CD4-positive, alpha-beta T cell treated with Interleukin-6 for 4 hours (primary cell): ENCODE results near the gene POLR2H.
A peak's percentile ranks its signal among the peaks of the same experiment; 100 is the strongest.
"Not testable (repeated sequence)": the region's sequence is repeated elsewhere in the genome, so short reads cannot be mapped to it uniquely, and the experiment has no call there.

Experiments
- DNase-seq: peaks from one replicate; pipeline ENCODE4 v3.0.0-alpha.2; 2020; ENCODE audit warnings: mixed read lengths

Gene POLR2H

GRCh38 chr3:184335661-184336546 lies 25.6 kb upstream of the POLR2H start:
- peak; percentile 88 for DNase-seq

DNA sequence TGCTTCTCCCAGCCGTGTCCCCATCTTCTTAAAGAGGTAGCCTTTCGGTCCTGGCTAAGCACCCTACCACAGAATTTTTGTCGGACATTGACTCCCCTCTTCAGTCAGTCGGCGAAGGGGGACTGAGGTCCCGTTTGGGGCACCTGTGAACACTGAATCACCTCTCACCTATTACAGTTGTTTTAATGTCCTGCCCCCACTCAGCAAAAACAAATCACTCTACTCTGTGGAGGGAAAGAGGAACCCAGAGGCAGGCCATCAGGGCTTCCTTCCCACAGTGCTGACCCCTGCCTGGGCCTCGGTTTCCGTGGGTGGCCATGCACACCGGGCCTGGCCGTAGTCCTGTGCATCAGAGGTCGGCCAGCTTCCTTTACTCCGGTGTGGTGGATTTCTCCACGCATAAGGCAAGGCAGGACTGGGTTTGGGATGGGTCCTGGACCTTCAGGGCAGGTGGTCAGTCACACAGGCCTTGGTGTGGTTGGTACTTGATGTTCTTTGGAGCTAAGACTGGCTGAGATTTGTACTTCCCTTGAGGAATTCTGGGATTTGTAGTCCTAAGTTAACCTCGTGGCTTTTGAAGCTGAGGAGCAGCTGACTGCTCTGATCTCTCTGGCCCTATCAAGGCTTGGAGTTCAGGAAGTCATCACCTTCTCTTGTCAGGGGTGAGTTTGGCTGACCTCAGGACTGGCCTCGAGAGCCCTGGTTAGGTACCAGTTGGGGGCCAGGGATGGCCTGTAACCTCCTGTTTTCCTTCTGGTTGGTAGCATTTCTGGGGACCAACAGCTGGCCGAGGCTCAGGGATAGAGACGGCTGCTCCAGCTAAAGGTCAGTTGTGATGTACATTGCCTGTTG lies 24.7 kb upstream of the POLR2H start:
- no peak for DNase-seq

DNA sequence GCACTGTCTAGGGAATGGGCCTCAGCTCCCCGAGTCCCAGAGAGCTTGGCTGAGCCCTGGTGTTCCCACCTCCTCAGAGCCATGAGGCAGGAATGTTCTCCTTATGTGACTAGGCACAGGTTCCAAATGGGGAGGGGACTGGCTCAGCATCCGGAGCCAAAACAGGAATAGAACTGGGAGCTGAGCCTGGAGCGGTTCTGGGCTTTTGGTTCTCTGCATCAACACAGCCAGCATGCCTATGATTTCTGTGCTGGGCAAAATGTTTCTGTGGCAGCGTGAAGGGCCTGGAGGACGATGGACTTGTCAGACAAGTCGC lies 24.2 kb upstream of the POLR2H start, which contains the start of gene FAM131A:
Gene FAM131A (plus strand): TSS at position 202 of the 316 bp plus-strand sequence. CDS start 31 bp downstream, at position 233.
- DNase-seq: no peak

DNA sequence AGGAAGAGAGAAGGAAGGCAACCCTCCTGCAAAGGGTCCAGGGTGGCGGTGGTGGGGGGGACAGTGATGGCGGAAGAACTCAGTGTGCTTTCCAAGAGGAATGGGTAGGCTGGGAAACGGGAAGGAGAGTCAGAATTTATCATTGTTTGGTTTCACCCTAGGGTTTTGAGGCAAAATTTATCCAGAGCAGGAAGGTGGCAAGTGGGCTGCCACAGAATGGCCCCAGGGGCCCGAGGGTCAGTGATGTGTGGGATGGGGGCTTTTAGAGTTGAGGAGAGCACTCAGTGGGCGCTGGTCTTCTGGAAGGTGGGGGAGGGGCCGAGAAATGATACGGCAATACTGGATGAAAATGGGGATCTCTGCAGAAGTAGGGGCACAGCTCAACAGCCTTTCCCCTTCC lies 23.5 kb upstream of the POLR2H start:
- no peak for DNase-seq

- DNase-seq: no peak
These were observed 23.0 kb upstream of the POLR2H start for GRCh38 chr3:184338511-184338945.

GRCh38 chr3:184339001-184339400 lies 22.5 kb upstream of the POLR2H start:
- DNase-seq: no peak

DNA sequence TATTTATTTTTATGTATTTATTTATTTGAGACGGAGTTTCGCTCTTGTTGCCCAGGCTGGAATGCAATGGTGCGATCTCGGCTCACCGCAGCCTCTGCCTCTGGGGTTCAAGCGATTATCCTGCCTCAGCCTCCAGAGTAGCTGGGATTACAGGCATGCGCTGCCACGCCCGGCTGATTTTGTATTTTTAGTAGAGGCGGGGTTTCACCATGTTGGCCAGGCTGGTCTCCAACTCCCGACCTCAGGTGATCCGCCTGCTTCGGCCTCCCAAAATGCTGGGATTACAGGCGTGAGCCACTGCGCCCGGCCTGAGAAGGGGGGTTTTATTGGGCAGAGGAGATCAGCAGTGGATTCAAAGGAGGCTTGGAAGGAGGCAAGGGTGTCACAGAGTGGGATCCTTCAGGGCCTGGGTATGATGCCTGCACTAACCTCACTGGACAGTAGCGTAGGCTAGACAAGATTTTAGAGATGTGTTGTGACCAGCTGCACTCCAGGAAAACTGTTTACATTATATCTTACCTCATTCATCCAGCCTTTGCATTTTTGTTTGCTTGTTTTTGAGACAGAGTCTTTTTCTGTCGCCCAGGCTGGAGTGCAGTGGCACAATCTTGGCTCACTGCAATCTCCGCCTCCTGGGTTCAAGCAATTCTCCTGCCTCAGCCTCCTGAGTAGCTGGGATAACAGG lies 21.9 kb upstream of the POLR2H start:
- DNase-seq: not testable (repeated sequence)

DNA sequence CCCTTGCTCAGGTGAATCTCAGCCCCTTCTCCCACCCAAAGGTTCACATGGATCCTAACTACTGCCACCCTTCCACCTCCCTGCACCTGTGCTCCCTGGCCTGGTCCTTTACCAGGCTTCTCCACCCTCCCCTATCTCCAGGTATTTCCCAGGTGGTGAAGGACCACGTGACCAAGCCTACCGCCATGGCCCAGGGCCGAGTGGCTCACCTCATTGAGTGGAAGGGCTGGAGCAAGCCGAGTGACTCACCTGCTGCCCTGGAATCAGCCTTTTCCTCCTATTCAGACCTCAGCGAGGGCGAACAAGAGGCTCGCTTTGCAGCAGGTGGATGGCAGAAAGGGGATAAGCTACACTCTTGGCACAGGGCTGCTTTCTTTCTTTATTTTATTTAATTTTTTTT lies 19.6 kb upstream of the POLR2H start:
- no peak for DNase-seq

- no peak for DNase-seq
These were observed 18.2 kb upstream of the POLR2H start for GRCh38 chr3:184343200-184343876.

DNA sequence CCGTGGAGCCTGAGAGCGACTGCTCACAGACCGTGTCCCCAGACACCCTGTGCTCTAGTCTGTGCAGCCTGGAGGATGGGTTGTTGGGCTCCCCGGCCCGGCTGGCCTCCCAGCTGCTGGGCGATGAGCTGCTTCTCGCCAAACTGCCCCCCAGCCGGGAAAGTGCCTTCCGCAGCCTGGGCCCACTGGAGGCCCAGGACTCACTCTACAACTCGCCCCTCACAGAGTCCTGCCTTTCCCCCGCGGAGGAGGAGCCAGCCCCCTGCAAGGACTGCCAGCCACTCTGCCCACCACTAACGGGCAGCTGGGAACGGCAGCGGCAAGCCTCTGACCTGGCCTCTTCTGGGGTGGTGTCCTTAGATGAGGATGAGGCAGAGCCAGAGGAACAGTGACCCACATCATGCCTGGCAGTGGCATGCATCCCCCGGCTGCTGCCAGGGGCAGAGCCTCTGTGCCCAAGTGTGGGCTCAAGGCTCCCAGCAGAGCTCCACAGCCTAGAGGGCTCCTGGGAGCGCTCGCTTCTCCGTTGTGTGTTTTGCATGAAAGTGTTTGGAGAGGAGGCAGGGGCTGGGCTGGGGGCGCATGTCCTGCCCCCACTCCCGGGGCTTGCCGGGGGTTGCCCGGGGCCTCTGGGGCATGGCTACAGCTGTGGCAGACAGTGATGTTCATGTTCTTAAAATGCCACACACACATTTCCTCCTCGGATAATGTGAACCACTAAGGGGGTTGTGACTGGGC lies 16.8 kb upstream of the POLR2H start:
- no peak for DNase-seq

- no peak for DNase-seq
These were observed 16.0 kb upstream of the POLR2H start for GRCh38 chr3:184345317-184346144.

- DNase-seq: no peak
These were observed 14.9 kb upstream of the POLR2H start for GRCh38 chr3:184346480-184347190.

DNA sequence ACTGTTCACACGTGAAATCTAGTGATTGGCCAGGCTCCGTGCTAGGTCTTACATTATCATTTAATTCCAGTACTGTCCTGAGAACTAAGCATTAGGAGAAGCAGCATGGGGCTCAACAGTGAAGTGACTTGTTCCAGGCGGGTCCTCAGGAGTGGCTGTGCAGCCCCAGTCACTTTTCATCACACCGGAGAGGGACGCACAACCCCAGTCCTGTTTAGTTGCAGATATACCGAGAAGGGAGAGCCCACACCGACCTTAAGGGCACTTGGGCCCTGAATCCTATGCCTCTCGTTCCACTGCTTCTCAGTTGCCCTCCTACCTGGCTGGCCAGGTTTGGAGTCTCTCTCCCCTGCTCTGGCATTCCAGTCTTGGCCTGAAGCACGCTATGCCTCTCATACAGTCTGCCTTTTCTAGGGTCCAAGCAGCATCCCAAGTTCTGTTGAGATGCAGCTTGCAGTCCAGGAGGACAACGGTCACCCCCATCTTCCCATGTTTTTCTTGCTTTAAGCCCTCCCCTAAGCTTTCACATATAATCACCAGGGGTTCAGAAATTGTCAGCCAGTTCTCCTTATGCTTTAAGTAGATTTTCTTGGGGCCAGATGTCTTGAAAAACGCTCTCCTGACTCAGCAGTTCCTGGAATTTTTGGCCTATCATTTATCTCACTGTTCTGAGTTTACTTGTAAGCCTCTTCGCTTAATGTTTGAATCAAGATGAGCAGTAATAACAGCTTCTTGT lies 14.0 kb upstream of the POLR2H start:
- no peak for DNase-seq

GRCh38 chr3:184348057-184348382 lies 13.5 kb upstream of the POLR2H start:
- DNase-seq: no peak

GRCh38 chr3:184349563-184350470 lies 11.7 kb upstream of the POLR2H start:
- DNase-seq: no peak

DNA sequence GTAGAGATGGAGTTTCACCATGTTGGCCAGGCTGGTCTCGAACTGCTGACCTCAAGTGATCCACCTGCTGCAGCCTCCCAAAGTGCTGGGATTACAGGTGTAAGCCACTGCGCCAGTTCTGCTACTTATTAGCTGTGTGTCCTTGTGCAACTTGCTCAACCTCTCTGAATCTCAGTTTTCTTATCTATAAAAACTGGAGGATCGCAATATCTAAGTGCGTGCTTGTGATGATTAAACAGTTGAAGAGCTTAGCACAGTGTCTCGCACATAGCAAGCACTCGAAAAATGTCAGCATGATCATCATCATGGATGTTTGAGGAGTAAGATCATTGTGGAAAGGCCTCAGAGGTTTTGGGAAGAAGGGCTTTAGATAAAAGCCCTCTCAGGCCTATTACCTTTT lies 10.9 kb upstream of the POLR2H start:
- DNase-seq: no peak

GRCh38 chr3:184351511-184352148 lies 9.9 kb upstream of the POLR2H start:
- DNase-seq: no peak

- no peak for DNase-seq
These were observed 9.2 kb upstream of the POLR2H start for GRCh38 chr3:184352149-184352785.
